Measurements from ENCODE around the gene NEO1.

Gene NEO1

DNA sequence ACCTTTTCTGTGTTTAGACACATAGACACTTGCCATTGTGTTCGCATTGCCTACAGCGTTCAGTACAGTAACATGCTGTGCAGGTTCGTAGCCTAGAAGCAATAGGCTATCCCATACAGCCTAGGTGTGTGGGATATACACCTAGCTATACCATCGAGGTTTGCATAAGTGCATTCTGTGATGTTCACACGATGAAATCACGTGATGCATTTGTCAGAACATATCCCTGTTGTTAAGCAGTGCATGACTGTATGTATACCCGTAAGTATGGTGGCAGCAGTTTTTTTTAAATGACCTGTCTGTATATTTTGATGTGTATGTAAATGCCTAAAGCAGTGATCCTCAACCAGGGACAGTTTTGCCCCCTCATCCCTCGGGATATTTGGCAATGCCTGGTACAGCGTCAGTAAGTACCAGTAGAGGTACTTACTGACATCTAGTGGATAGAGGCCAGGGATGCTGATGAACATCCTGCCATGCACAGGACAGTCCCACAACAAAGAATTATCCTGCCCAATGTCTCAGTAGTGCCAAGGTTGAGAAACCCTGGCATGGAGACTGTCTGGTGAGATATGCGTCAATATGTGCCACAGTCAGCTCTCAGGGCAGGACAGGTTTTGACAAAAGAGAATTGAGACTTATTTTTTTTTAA is 187.4 kb downstream of the NEO1 start:
- no peak for DNase-seq (ENCODE audit: insufficient read length, low spot score)
- TF ChIP-seq POLR2A (IDR thresholded peaks at IDR 0.05; ENCODE audit: low read depth, low read length) = no peak
- FAIRE-seq = no peak

DNA sequence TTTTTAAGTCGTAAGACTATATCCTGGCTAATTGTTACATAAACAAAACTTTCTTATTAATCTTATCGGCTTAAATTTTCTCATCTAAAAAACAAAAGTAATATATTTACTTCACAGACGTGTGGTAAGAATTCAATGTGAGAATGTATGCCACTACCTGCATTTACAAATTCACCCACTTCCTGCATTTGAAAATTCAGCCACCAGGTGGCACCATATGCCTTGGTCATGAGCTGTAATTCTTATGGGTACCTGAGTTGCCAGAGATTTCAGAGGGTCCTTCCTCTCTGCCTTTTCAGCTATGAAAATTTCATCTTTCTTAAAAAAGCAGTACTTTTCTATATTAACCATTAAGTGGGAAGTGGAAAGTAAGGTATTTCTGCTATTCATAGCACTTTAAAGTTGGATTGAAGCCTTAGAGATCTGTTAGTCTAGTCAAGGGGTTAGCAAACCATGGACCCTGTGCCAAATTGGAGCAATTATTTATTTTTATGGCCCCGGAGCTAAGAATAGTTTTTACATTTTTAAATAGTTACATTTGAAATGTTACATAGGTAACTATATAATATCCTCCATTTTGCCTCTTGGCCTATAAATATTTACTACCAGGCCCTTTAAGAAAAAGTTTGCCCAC is 188.7 kb downstream of the NEO1 start:
- DNase-seq (ENCODE audit: insufficient read length, low spot score) (peak; percentile 7), FAIRE-seq (peak; percentile 48)
- TF ChIP-seq POLR2A (IDR thresholded peaks at IDR 0.05; ENCODE audit: low read depth, low read length) = no peak

DNA sequence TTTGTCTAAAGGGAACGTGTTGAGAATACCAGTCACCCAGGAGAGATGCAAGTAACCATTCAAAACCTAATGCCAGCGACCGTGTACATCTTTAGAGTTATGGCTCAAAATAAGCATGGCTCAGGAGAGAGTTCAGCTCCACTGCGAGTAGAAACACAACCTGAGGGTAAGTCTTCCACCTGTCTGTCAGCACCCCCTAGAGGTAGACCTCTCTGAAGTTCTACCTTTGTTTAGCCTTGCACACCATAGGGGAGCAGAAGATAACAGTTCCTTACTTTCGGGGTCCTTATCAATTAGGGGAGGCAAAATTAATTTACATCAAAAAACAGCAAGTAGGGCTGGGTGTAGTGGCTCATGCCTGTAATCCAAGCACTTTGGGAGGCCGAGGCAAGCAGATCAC is 192.1 kb downstream of the NEO1 start:
- DNase-seq (ENCODE audit: insufficient read length, low spot score) (no peak), FAIRE-seq (no peak)
- no peak for TF ChIP-seq POLR2A (IDR thresholded peaks at IDR 0.05; ENCODE audit: low read depth, low read length)

DNA sequence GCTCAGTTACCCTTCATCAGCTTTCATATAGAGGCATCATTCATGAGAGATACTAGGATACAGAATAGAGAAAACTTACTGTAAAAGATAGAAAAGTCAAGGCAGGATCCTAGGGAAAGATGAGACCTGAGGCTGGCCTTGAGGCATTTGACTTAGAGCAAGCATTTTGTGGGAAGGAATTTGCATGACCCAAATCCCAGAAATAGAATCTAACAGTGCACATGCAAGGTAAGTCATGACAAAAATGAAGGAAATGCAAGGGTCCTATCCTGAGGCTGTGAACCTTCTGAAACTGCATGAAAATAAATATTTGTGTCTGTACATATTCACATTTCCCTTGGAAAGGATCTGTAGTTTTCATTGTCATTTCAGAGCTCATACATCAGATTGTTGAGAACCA is 194.2 kb downstream of the NEO1 start:
- TF ChIP-seq POLR2A (IDR thresholded peaks at IDR 0.05; ENCODE audit: low read depth, low read length) = no peak
- no peak for DNase-seq (ENCODE audit: insufficient read length, low spot score)
- FAIRE-seq = no peak

DNA sequence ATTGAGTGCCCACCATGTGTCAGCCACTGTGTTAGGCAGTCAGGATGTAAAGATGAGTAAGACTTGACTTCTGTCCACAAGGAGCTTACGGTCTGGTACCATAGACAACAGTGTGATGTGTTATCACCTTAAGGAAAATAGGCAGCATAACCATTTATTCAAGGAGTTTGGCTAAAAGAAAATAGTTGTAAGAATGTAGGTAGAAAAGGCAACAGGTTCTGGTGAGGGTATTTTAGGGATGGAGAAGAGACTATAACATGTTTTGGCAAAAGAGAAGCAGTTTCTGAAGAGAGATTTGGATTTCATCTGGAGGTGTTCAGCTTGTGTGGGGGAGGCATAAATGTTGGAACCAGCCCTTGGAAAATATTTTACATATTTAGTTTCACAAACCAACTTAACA is 194.6 kb downstream of the NEO1 start:
- DNase-seq (ENCODE audit: insufficient read length, low spot score) = no peak
- no peak for TF ChIP-seq POLR2A (IDR thresholded peaks at IDR 0.05; ENCODE audit: low read depth, low read length)
- FAIRE-seq = no peak

DNA sequence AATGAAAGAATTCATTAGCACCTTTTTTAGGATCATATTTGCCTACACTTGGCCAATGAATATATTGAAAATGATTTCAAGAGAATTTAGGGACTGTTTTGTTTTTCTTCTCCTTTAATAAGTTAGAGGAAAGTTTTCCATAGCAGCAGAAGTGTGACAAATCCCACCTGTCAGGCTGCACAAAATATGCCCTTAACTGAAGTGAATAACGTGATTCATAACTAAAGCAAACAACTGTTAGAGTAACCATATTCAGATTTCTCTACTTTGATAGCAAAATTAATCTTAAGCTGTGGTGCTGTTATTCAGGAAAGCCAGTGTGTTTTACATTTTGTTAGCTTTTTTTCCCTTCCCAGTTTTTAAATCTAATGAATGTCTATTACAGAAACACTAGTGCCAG is 195.1 kb downstream of the NEO1 start:
- DNase-seq (ENCODE audit: insufficient read length, low spot score) (no peak), FAIRE-seq (no peak)
- TF ChIP-seq POLR2A (IDR thresholded peaks at IDR 0.05; ENCODE audit: low read depth, low read length) = no peak

DNA sequence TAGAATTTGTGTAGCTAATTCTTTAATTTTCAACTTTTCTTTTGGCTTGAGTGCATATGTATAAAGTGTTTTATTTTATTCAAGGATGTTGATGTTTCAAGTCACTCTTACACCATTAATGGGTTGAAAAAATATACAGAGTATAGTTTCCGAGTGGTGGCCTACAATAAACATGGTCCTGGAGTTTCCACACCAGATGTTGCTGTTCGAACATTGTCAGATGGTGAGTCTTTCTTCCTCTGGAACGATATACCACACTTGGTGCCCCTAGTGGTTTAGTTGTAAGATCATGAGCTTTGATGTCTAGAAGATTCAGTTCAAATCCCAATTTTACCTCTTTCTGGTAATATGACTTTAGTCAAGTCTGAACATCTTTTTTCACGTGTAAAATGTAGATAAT is 197.2 kb downstream of the NEO1 start:
- TF ChIP-seq POLR2A (IDR thresholded peaks at IDR 0.05; ENCODE audit: low read depth, low read length) = no peak
- DNase-seq (ENCODE audit: insufficient read length, low spot score) = no peak
- FAIRE-seq = no peak

DNA sequence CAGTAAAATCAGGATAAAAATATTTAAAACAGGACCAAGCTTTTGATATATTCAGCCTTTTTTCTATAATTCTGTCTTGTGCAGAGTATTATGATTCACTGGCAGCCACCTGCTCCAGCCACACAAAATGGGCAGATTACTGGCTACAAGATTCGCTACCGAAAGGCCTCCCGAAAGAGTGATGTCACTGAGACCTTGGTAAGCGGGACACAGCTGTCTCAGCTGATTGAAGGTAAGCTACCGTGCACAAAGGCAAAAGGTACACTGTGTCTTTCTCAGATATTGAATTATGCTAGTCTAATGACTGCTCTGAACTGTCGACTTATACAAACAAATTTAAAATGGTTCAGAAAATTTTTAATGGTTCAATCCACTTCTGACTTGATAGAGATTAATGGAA is 202.3 kb downstream of the NEO1 start:
- no peak for FAIRE-seq
- DNase-seq (ENCODE audit: insufficient read length, low spot score) = no peak
- TF ChIP-seq POLR2A (IDR thresholded peaks at IDR 0.05; ENCODE audit: low read depth, low read length) = no peak

DNA sequence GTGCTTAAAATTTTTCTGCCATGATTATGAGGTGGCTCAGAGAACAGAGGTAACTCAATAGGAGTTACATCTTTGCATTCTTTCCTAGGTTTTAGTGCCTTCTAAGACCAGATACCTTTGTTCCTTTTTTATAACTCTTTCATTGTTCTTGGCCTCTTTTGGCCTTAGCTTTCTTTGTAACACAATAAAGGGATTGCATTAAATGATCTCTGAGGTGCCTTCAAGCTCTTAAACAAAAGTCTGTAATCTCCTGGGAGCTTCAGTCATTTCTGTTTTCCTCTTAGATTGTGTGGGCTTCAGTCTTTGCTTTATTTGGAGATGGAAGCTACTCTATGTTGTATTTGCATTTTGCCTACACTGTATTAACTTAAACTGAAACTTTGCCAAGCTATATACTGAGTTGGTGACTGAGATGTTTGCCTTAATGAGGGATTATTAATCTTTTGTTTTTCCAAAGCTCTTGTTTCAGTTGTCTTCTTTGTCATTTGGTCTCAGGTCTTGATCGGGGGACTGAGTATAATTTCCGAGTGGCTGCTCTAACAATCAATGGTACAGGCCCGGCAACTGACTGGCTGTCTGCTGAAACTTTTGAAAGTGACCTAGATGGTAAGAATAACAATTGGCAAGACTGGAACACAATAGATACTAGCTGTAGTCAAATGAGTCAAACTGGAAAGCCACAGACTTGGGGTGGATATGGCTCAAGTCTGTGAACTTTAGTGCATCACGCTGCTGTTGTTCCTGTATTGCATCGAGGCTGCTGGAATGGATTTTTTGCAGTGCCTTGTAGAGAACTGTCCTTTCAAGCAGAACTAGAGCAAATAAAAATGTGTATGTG is 206.2 kb downstream of the NEO1 start:
- DNase-seq (ENCODE audit: insufficient read length, low spot score) (no peak), FAIRE-seq (no peak)
- TF ChIP-seq POLR2A (IDR thresholded peaks at IDR 0.05; ENCODE audit: low read depth, low read length) = no peak

DNA sequence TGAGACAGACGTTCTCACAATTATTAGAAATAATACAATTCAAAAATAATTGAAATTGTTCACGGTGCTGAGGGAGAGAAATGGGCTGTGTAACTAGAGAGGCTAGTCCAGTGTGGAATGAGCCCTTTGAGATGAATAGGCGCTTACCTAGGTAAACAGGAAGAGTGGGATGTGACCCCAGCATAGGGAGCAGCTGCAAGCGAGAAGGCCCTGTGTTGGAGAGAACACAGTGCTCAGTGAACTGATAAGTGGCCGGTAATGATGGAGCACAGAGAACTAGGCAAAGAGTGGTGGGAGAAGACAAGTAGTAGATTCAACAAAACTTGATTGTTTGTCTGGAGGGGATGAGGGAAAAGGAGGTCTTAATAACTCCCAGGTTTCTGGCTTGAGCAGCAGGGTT is 212.6 kb downstream of the NEO1 start:
- FAIRE-seq (no peak), DNase-seq (ENCODE audit: insufficient read length, low spot score) (no peak)
- no peak for TF ChIP-seq POLR2A (IDR thresholded peaks at IDR 0.05; ENCODE audit: low read depth, low read length)

DNA sequence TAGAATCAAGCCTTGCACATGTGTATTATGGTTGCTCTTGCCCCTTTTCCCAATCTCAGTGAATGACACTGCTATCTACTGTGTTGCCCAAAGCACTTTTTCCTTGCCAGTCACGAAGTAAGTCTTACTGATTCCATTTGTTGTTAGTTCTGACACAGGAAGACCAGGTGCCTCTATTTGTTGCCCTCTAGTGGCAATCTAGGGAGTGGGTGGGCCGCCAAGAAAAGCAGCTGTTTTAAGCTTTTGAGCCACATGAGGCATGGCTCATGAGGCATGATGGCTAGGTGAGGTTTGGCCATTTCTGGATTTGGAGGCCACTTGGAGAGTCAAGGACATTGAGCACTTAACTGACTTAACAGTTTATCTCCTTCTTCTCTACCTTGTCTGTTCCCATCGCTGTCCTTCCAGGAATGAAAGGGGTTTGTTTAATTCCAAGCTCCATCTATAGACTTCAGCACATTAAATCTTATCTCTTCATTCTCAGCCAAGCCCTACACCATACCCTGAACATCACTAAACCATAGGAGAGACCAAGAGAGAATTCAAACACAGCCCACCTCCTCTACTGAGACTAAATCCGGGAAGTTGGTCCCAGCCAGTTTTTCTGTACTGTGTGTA is 213.4 kb downstream of the NEO1 start:
- TF ChIP-seq POLR2A (IDR thresholded peaks at IDR 0.05; ENCODE audit: low read depth, low read length) = no peak
- FAIRE-seq (peak; percentile 61), DNase-seq (ENCODE audit: insufficient read length, low spot score) (peak; percentile 19)

DNA sequence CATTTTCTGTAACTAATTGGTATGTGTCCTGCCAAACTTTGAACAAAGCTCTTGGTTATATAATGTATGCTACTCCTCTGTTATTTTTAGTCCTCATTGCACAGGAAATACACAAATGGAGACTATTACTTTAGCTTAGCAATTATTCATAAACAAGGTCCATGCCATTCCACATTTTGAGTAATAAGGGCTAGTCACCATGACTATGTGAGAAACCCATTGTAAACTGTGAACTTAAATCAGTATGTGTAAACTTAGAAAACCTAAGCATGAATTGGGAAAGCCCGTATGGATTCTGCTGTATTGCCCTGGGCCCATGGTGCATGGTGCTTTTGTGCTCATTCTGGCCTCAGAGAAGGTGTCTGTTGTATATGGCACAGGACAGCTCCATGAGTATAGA is 216.2 kb downstream of the NEO1 start:
- TF ChIP-seq POLR2A (IDR thresholded peaks at IDR 0.05; ENCODE audit: low read depth, low read length) = no peak
- no peak for FAIRE-seq
- DNase-seq (ENCODE audit: insufficient read length, low spot score) = no peak

DNA sequence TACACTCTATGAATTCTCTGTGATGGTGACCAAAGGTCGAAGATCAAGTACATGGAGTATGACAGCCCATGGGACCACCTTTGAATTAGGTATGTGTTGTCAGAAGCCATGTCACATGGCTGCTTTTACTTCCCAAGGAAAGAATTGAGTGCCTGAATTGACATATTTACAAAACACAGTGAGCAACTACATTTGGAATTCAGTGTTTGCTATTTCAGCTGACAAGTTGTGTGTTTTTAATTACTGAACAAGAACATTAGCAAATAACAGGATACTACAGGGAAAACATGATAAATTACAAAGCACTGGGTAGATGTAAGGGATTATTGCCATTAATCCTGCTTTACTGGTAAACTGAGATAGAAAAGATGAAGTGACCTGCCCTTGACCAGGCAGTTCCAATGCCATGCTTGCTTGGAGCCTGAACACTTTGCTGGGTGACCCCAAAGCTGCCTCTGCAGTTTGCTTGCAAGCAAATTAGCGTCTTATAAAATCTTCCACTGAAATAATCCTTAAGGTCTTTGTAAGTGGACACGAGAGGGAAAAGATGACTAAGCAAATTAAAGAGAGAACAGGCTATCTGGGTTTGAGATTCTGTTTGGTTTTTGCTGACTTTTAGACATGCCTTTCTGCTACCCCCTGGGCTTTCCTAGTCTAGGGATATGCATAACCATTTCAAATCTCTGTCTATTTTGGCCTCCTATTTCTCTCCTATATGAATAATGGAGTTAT is 218.3 kb downstream of the NEO1 start:
- no peak for DNase-seq (ENCODE audit: insufficient read length, low spot score)
- no peak for TF ChIP-seq POLR2A (IDR thresholded peaks at IDR 0.05; ENCODE audit: low read depth, low read length)
- FAIRE-seq = no peak

Data from H54 (cell line).